Measurements from ENCODE around the gene KCNIP2.

DNA sequence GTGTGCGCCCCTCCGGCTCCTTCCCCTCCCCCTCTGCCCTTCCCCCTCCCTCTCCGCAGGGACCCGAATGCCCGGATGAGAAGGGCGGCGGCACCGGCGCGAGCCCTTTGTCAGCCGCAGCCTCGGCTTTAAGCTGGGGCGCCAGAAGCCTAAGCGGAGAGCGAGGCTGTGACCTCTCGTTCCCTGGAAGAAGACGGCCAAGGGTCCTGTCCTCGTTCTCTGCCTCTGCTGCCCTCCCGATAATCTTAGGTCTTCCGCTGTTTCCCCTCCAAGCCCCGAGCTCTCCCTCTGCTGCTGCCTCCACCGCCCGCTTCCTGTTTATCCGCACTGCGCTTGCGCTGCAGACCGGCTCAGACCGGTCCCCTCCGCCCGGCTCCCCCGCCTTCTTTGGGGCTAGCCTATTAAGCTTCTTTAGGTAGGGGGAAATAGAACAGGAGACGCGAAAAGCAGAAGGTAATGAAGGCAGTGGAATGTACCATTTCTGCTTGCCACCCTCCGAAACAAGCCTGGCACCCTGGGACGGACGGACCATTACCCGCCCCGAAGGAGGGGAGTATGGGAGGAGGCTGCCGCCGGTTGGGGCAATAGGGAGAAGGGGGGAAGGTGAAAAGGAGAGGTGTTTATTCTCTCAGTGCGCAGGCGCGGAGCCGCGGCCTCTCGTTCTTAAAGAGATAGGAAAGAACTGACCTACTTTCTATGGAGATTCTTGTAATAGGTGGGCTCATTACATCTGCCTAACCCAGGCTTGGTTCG, 25.3 kb downstream of the KCNIP2 start, which contains the start of gene OGA:
- TF ChIP-seq, protein P1, sequence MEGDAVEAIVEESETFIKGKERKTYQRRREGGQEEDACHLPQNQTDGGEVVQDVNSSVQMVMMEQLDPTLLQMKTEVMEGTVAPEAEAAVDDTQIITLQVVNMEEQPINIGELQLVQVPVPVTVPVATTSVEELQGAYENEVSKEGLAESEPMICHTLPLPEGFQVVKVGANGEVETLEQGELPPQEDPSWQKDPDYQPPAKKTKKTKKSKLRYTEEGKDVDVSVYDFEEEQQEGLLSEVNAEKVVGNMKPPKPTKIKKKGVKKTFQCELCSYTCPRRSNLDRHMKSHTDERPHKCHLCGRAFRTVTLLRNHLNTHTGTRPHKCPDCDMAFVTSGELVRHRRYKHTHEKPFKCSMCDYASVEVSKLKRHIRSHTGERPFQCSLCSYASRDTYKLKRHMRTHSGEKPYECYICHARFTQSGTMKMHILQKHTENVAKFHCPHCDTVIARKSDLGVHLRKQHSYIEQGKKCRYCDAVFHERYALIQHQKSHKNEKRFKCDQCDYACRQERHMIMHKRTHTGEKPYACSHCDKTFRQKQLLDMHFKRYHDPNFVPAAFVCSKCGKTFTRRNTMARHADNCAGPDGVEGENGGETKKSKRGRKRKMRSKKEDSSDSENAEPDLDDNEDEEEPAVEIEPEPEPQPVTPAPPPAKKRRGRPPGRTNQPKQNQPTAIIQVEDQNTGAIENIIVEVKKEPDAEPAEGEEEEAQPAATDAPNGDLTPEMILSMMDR (IDR thresholded peaks at IDR 0.05): no peak
- peak; percentile 88 to 96 for TF ChIP-seq POLR2A (IDR thresholded peaks at IDR 0.05)
